ENCODE measurements around the gene FEZF2.

- TF ChIP-seq CTCF (IDR thresholded peaks at IDR 0.05; ENCODE audit: low read depth, low read length) (no peak), EZH2phosphoT487 (IDR thresholded peaks at IDR 0.05; ENCODE audit: low read depth) (no peak)
Observed at GRCh38 chr3:62359531-62359930, 13.8 kb downstream of the FEZF2 start.

All from OCI-LY3 (cell line).